Measurements from ENCODE around the gene RESF1.

The RESF1 gene

GRCh38 chr12:31951939-31952338, 7.3 kb upstream of the RESF1 start:
- TF ChIP-seq FOXP2 (optimal IDR thresholded peaks at IDR 0.05; ENCODE audit: borderline replicate concordance, extremely low read depth, extremely low read length, insufficient read depth) (no peak), REST (IDR thresholded peaks at IDR 0.05; ENCODE audit: insufficient read depth in 1 of 2, low read depth in 2 of 2, low read length in 2 of 2) (no peak), POLR2AphosphoS5 (IDR thresholded peaks at IDR 0.05; ENCODE audit: low read depth, low read length) (no peak), TAF1 (IDR thresholded peaks at IDR 0.05; ENCODE audit: borderline replicate concordance, insufficient read depth, low read length) (no peak), SIN3A (IDR thresholded peaks at IDR 0.05; ENCODE audit: borderline replicate concordance, insufficient read depth, low read length) (no peak)

GRCh38 chr12:31952418-31952817, 6.8 kb upstream of the RESF1 start:
- no peak for TF ChIP-seq TAF1 (IDR thresholded peaks at IDR 0.05; ENCODE audit: borderline replicate concordance, insufficient read depth, low read length)

GRCh38 chr12:31954925-31955858, 4.0 kb upstream of the RESF1 start:
- TF ChIP-seq FOXP2 (optimal IDR thresholded peaks at IDR 0.05; ENCODE audit: borderline replicate concordance, extremely low read depth, extremely low read length, insufficient read depth) = no peak
- no peak for TF ChIP-seq TAF1 (IDR thresholded peaks at IDR 0.05; ENCODE audit: borderline replicate concordance, insufficient read depth, low read length)
- TF ChIP-seq SIN3A (IDR thresholded peaks at IDR 0.05; ENCODE audit: borderline replicate concordance, insufficient read depth, low read length) = no peak
- TF ChIP-seq POLR2AphosphoS5 (IDR thresholded peaks at IDR 0.05; ENCODE audit: low read depth, low read length) = no peak
- no peak for TF ChIP-seq REST (IDR thresholded peaks at IDR 0.05; ENCODE audit: insufficient read depth in 1 of 2, low read depth in 2 of 2, low read length in 2 of 2)

- no peak for TF ChIP-seq FOXP2 (optimal IDR thresholded peaks at IDR 0.05; ENCODE audit: borderline replicate concordance, extremely low read depth, extremely low read length, insufficient read depth)
- no peak for TF ChIP-seq REST (IDR thresholded peaks at IDR 0.05; ENCODE audit: insufficient read depth in 1 of 2, low read depth in 2 of 2, low read length in 2 of 2)
- no peak for TF ChIP-seq SIN3A (IDR thresholded peaks at IDR 0.05; ENCODE audit: borderline replicate concordance, insufficient read depth, low read length)
- TF ChIP-seq TAF1 (IDR thresholded peaks at IDR 0.05; ENCODE audit: borderline replicate concordance, insufficient read depth, low read length) = no peak
- no peak for TF ChIP-seq POLR2AphosphoS5 (IDR thresholded peaks at IDR 0.05; ENCODE audit: low read depth, low read length)
Measured at GRCh38 chr12:31958569-31959160, 550 bp upstream of the RESF1 start.

GRCh38 chr12:31959701-31960391, 631 bp downstream of the RESF1 start:
- no peak for TF ChIP-seq SIN3A (IDR thresholded peaks at IDR 0.05; ENCODE audit: borderline replicate concordance, insufficient read depth, low read length)
- TF ChIP-seq POLR2AphosphoS5 (IDR thresholded peaks at IDR 0.05; ENCODE audit: low read depth, low read length) = no peak
- TF ChIP-seq REST (IDR thresholded peaks at IDR 0.05; ENCODE audit: insufficient read depth in 1 of 2, low read depth in 2 of 2, low read length in 2 of 2) = no peak
- no peak for TF ChIP-seq FOXP2 (optimal IDR thresholded peaks at IDR 0.05; ENCODE audit: borderline replicate concordance, extremely low read depth, extremely low read length, insufficient read depth)
- TF ChIP-seq TAF1 (IDR thresholded peaks at IDR 0.05; ENCODE audit: borderline replicate concordance, insufficient read depth, low read length) = no peak
